A549 (cell line): Measurements from ENCODE around the gene MYH15. TPM values are rescaled to one million over a fixed set of nuclear protein-coding genes. Genes with fewer than 3 reads are reported as not detected.

ENCODE experiments used
- ATAC-seq, 2 experiments: fragments of 200-7000 bp in 1 of 2; fragments of >200 bp in 1 of 2; cut with Nextera tagmentation in 1 of 2; cut with Tn5 transposase in 1 of 2; 3 replicates each; pipeline versions ENCODE4 v1.8.0 to v1.9.1; 2018 to 2020; ENCODE audit warnings: mild to moderate bottlenecking in 1 of 2, moderate library complexity in 1 of 2
- CTCF ChIA-PET: fragments of 300-600 bp; sonication (Branson Sonifier 250); formaldehyde crosslinking; extraction: SDS; loops from one replicate; lab custom pipeline; 2021; ENCODE audit warnings: antibody characterized with exemption, inconsistent platforms; lab: Yijun Ruan, JAX
- POLR2A ChIA-PET: fragments of 350-600 bp; formaldehyde crosslinking; extraction: SDS; loops from one replicate; lab custom pipeline; 2021; ENCODE audit warnings: antibody characterized with exemption, inconsistent platforms; lab: Yijun Ruan, JAX
- DNase-seq, 2 experiments: peaks; one replicate each; pipeline versions ENCODE4 v3.0.0 to v3.0.0-alpha.2; 2011 to 2016; ENCODE audit warnings: low read depth in 1 of 2, low spot score in 1 of 2
- FAIRE-seq: peaks from 2 replicates; lab custom pipeline; 2011; peaks lifted over from hg19 to GRCh38; lab: Jason Lieb, UNC
- H3K27ac ChIP-seq, 2 experiments: fragments of >200 bp; sonication (Bioruptor Twin); formaldehyde crosslinking; 3 replicates each; pipeline ENCODE4 v1.5.1; 2016 to 2017
- H3K4me1 ChIP-seq: fragments of >200 bp; sonication (Bioruptor Twin); formaldehyde crosslinking; 3 replicates; pipeline ENCODE4 v1.6.1; 2016
- H3K4me2 ChIP-seq: fragments of >200 bp; sonication (Bioruptor Twin); formaldehyde crosslinking; 3 replicates; pipeline ENCODE4 v1.6.1; 2016
- H3K4me3 ChIP-seq: fragments of >200 bp; sonication (Bioruptor Twin); formaldehyde crosslinking; 3 replicates; pipeline ENCODE4 v1.5.1; 2016
- H3K9me3 ChIP-seq: fragments of >200 bp; sonication (Bioruptor Twin); formaldehyde crosslinking; 3 replicates; pipeline ENCODE4 v1.6.1; 2016
- CEBPB ChIP-seq, 2 experiments: fragments of >200 bp in 1 of 2; sonication (Bioruptor Twin) in 1 of 2; formaldehyde crosslinking in 1 of 2; IDR thresholded peaks; 2 replicates each; pipeline ENCODE4 v1.6.1; 2012 to 2016
- CHD2 ChIP-seq: fragments of 150-350 bp; IDR thresholded peaks from 2 replicates; pipeline ENCODE4 v1.6.1; 2014; ENCODE audit warnings: low read length; ENCODE audit not compliant: partially characterized antibody
- ELK1 ChIP-seq: fragments of 150-350 bp; IDR thresholded peaks from 2 replicates; pipeline ENCODE4 v1.6.1; 2014; ENCODE audit warnings: low read depth, mild to moderate bottlenecking, low read length
- EP300 ChIP-seq, 2 experiments: fragments of >200 bp; sonication (Bioruptor Twin); formaldehyde crosslinking; IDR thresholded peaks; 2 replicates in 1 of 2; 3 replicates in 1 of 2; pipeline ENCODE4 v1.6.1; 2016 to 2017
- ESRRA ChIP-seq: fragments of 150-350 bp; IDR thresholded peaks from 2 replicates; pipeline ENCODE4 v1.6.1; 2014; ENCODE audit warnings: mild to moderate bottlenecking, low read length, borderline replicate concordance
- FOSB ChIP-seq: fragments of 250-450 bp; sonication (Bioruptor Pico); IDR thresholded peaks from 2 replicates; pipeline ENCODE4 v1.5.0; 2020; ENCODE audit warnings: mild to moderate bottlenecking, moderate library complexity
- FOXS1 ChIP-seq: fragments of 250-450 bp; sonication (Bioruptor Pico); IDR thresholded peaks from 2 replicates; pipeline ENCODE4 v1.5.0; 2020; ENCODE audit warnings: mild to moderate bottlenecking, moderate library complexity
- GATA3 ChIP-seq: IDR thresholded peaks from 2 replicates; pipeline ENCODE4 v1.6.1; 2012; ENCODE audit warnings: borderline replicate concordance
- HOXB13 ChIP-seq: fragments of 250-450 bp; sonication (Bioruptor Pico); IDR thresholded peaks from 2 replicates; pipeline ENCODE4 v1.5.0; 2020; ENCODE audit warnings: low read depth, mild to moderate bottlenecking, moderate library complexity
- HOXB5 ChIP-seq: fragments of 250-450 bp; sonication (Bioruptor Pico); IDR thresholded peaks from 2 replicates; pipeline ENCODE4 v1.5.0; 2020; ENCODE audit warnings: mild to moderate bottlenecking, moderate library complexity
- JUN ChIP-seq, 2 experiments: fragments of >200 bp; sonication (Bioruptor Twin); formaldehyde crosslinking; IDR thresholded peaks; 2 replicates in 1 of 2; 3 replicates in 1 of 2; pipeline ENCODE4 v1.6.1; 2016 to 2017
- KDM5A ChIP-seq: fragments of 200-600 bp; sonication (generic); IDR thresholded peaks from 2 replicates; pipeline ENCODE4 v1.6.1; 2016; ENCODE audit warnings: antibody characterized with exemption, mild to moderate bottlenecking
- MAZ ChIP-seq: fragments of 150-350 bp; IDR thresholded peaks from 2 replicates; pipeline ENCODE4 v1.6.1; 2014; ENCODE audit warnings: antibody characterized with exemption, low read depth, low read length, borderline replicate concordance
- NPAS2 ChIP-seq: fragments of 250-450 bp; sonication (Bioruptor Pico); IDR thresholded peaks from 2 replicates; pipeline ENCODE4 v1.8.0; 2022; ENCODE audit warnings: mild to moderate bottlenecking, moderate library complexity, borderline replicate concordance
- PBX3 ChIP-seq: IDR thresholded peaks from 2 replicates; pipeline ENCODE4 v1.6.1; 2012
- PHF8 ChIP-seq: fragments of 200-600 bp; sonication (generic); IDR thresholded peaks from 2 replicates; pipeline ENCODE4 v1.6.1; 2016; ENCODE audit warnings: low read depth, mild to moderate bottlenecking, antibody characterized with exemption, moderate library complexity, borderline replicate concordance
- RNF2 ChIP-seq: fragments of 200-600 bp; sonication (generic); IDR thresholded peaks from 2 replicates; pipeline ENCODE4 v1.6.1; 2016; ENCODE audit warnings: low read depth, mild to moderate bottlenecking, antibody characterized with exemption, moderate library complexity, borderline replicate concordance
- SMC3 ChIP-seq: fragments of >200 bp; sonication (Bioruptor Twin); formaldehyde crosslinking; IDR thresholded peaks from 3 replicates; pipeline ENCODE4 v1.6.1; 2018; ENCODE audit warnings: inconsistent platforms
- SREBF2 ChIP-seq: fragments of 450-650 bp; IDR thresholded peaks from 2 replicates; pipeline ENCODE4 v1.6.1; 2014; ENCODE audit warnings: mild to moderate bottlenecking, moderate library complexity
- TP53 ChIP-seq: fragments of 250-450 bp; sonication (Bioruptor Pico); IDR thresholded peaks from 2 replicates; pipeline ENCODE4 v1.5.0; 2021; ENCODE audit warnings: mild to moderate bottlenecking, moderate library complexity
- USF2 ChIP-seq: fragments of 450-650 bp; IDR thresholded peaks from 2 replicates; pipeline ENCODE4 v1.6.1; 2014; ENCODE audit warnings: antibody characterized with exemption
- ZC3H11A ChIP-seq: fragments of 450-650 bp; IDR thresholded peaks from 2 replicates; pipeline ENCODE4 v1.6.1; 2014; ENCODE audit warnings: antibody characterized with exemption, mild to moderate bottlenecking
- ZSCAN20 ChIP-seq: fragments of 250-450 bp; sonication (Bioruptor Pico); IDR thresholded peaks from 2 replicates; pipeline ENCODE4 v1.8.0; 2022; ENCODE audit warnings: mild to moderate bottlenecking, moderate library complexity
- WGBS: methylation state at CpG from one replicate; pipeline ENCODE4 v1.1.6; 2017; ENCODE audit errors: missing lambda C conversion rate; 5-methylcytosine and 5-hydroxymethylcytosine counted together
- polyA plus RNA-seq, 4 experiments: library from polyadenylated mRNA; depleted of rRNA in 3 of 4; stranded (reverse); fragments of >200 nt; fragmentation: RNase III in 1 of 4; extraction: RNeasy Plus Mini Kit Qiagen cat#74134 plus additional on column Dnase treatment in 1 of 4; gene quantifications; 2 replicates in 3 of 4; 3 replicates in 1 of 4; pipeline ENCODE4 v1.2.3, GENCODE V29; 2011 to 2017
- TF ChIP-seq, protein P1 (sequence below): IDR thresholded peaks from 2 replicates; pipeline ENCODE4 v1.6.1; 2012; ENCODE audit warnings: low read depth, borderline replicate concordance

Gene MYH15
- polyA plus RNA-seq, 2 of the 4 experiments (the other 2 are of a cell fraction) = 0.39 to 1.7 TPM

- ATAC-seq (no peak), FAIRE-seq (no peak), DNase-seq (no peak)
- 82% methylated on average over 7 of the region's 7 CpGs for WGBS
- ChIA-PET POLR2A (no interaction called here), CTCF (no interaction called here)
- no peak for TF ChIP-seq CEBPB (IDR thresholded peaks at IDR 0.05)
- TF ChIP-seq, protein P1, sequence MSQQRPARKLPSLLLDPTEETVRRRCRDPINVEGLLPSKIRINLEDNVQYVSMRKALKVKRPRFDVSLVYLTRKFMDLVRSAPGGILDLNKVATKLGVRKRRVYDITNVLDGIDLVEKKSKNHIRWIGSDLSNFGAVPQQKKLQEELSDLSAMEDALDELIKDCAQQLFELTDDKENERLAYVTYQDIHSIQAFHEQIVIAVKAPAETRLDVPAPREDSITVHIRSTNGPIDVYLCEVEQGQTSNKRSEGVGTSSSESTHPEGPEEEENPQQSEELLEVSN = no peak
- TF ChIP-seq KDM5A = no peak
- TF ChIP-seq SREBF2 = no peak
- H3K4me3 ChIP-seq = no peak overlapping the region
- no peak overlapping the region for H3K4me2 ChIP-seq
- H3K27ac ChIP-seq = no peak overlapping the region
- H3K4me1 ChIP-seq = no peaks in the 10 kb centered on the region
- no peaks in the 10 kb centered on the region for H3K9me3 ChIP-seq
Observed at GRCh38 chr3:108441071-108441507, 69.3 kb downstream of the MYH15 start.

DNA sequence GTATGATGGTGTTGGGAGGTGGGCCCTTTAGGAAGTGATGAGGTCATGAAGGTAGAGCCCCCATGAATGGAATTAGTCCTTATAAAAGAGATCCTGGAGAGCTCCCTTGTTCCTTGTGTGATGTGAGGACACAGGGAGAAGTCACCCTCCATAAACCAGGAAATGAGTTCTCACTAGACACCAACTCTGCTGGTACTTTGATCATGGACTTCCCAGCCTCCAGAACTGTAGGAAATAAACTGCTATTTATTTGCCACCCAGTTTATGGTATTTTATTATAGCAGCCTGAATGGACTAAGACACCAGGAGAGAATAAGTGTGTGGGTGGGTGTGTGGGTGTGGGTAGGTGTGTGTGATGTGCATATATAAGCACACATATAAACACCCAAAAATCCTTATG is 71.9 kb downstream of the MYH15 start:
- no peak overlapping the region for H3K4me2 ChIP-seq
- H3K9me3 ChIP-seq = no peaks in the 10 kb centered on the region
- FAIRE-seq = no peak
- no peak for DNase-seq
- H3K27ac ChIP-seq = no peak overlapping the region
- H3K4me1 ChIP-seq = no peaks in the 10 kb centered on the region
- no peak for ATAC-seq
- CTCF ChIA-PET = interaction anchor here (1.0 to 1.2 kb wide), 2 partner anchors 34 to 51 kb away, joined by 3 to 5 read pairs; no protein-coding TSS in a partner anchor
- TF ChIP-seq HOXB5 (CRISPR knock-in tag) = no peak
- TF ChIP-seq USF2 = no peak
- TF ChIP-seq PBX3 = no peak
- TF ChIP-seq SMC3 = no peak
- TF ChIP-seq GATA3 = no peak
- no peak for TF ChIP-seq ESRRA
- no peak for TF ChIP-seq CHD2
- no peak for TF ChIP-seq NPAS2 (CRISPR knock-in tag)
- no peak for TF ChIP-seq EP300 (IDR thresholded peaks at IDR 0.05)
- no peak for TF ChIP-seq TP53 (CRISPR knock-in tag)
- no peak for TF ChIP-seq JUN (IDR thresholded peaks at IDR 0.05)
- no peak for TF ChIP-seq MAZ
- TF ChIP-seq FOSB (CRISPR knock-in tag) = no peak
- no peak for TF ChIP-seq ELK1
- no peak for TF ChIP-seq ZSCAN20
- H3K4me3 ChIP-seq = no peak overlapping the region
- POLR2A ChIA-PET = no interaction called here

DNA sequence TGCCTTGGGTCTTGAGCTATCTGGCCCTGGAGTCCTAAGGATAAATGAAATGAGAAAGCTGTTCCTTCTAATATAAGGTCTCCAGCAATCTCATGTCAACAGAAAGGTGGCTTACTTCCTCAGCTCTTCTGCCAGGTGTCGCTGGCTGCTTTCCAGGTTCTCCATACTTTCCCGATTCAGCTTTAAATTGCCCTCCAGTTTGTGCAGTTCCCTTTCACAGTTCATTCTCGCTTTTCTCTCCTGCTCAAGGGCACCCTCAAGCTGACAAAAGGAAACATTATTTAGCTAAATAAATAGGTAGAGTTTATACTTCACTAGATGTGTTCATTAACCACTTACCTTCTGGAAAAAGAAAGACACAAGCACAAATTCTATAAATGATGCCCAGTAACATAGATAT is 73.0 kb downstream of the MYH15 start:
- no peak for TF ChIP-seq HOXB13
- no peak for TF ChIP-seq PHF8
- no peak for TF ChIP-seq FOXS1 (CRISPR knock-in tag)
- TF ChIP-seq SREBF2 = no peak
- TF ChIP-seq ZC3H11A = no peak
- no peak for TF ChIP-seq HOXB5 (CRISPR knock-in tag)
- no peak for TF ChIP-seq CHD2
- no peak for TF ChIP-seq RNF2
- ChIA-PET POLR2A (no interaction called here), CTCF (interaction anchor here (0.7 to 1.2 kb wide), 3 partner anchors 26 to 52 kb away, joined by 3 to 5 read pairs (median 3); no protein-coding TSS in a partner anchor)
- ATAC-seq (no peak), DNase-seq (no peak), FAIRE-seq (no peak)
- Histone ChIP-seq H3K9me3 (peaks cover 8% of the 10 kb centered on the region; the same call in 1 of the 3 replicates), H3K4me2 (no peak overlapping the region), H3K27ac (no peak overlapping the region), H3K4me3 (no peak overlapping the region), H3K4me1 (no peaks in the 10 kb centered on the region)
- 46% methylated on average over 3 of the region's 3 CpGs for whole genome bisulfite sequencing
